Vagina (tissue), 2 donors: Measurements from ENCODE around the gene CRHR1.

Source experiments
- POLR2A ChIP-seq, 2 donors: fragments of 450-650 bp; IDR thresholded peaks; one replicate each; pipeline ENCODE4 v1.6.1; 2017; ENCODE audit warnings: antibody characterized with exemption in 2 of 2, mild to moderate bottlenecking in 2 of 2, moderate library complexity in 2 of 2
- POLR2AphosphoS5 ChIP-seq, 2 donors: sonication (generic); formaldehyde crosslinking; IDR thresholded peaks; one replicate each; pipeline ENCODE4 v1.9.0; 2017; ENCODE audit warnings: antibody characterized with exemption in 2 of 2, mild to moderate bottlenecking in 2 of 2, low read depth in 1 of 2; ENCODE audit not compliant: insufficient read depth in 1 of 2
- TF ChIP-seq, protein P1 (sequence below), 3 experiments: fragments of 450-650 bp in 2 of 3; fragments of 200-600 bp in 1 of 3; sonication (generic) in 1 of 3; IDR thresholded peaks; one replicate each; pipeline ENCODE4 v1.5.1; 2017 to 2019; ENCODE audit warnings: antibody characterized with exemption in 3 of 3, mild to moderate bottlenecking in 2 of 3, moderate library complexity in 2 of 3

DNA sequence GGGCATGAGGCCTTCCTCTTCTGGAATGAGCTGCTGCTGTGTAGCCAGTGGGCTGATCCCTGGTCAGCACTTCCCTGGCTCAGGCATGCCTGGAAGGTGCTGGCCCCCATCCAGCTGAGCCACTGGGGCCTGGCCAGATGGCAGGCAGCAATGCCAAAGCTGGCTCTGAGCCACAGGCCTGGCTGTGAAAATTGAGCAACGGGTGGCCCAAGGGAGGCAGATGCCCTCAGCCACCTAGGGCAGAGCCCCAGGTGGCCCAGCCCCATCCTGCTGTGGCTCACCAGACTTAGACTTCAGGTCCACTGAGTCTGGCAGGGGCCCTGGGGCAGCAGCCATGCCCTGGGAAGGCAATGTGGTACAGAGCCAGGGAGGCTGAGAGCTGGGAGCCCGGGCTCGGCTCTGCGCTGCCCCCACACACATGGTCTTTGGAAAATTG lies 8.5 kb upstream of the CRHR1 start:
- TF ChIP-seq, protein P1, sequence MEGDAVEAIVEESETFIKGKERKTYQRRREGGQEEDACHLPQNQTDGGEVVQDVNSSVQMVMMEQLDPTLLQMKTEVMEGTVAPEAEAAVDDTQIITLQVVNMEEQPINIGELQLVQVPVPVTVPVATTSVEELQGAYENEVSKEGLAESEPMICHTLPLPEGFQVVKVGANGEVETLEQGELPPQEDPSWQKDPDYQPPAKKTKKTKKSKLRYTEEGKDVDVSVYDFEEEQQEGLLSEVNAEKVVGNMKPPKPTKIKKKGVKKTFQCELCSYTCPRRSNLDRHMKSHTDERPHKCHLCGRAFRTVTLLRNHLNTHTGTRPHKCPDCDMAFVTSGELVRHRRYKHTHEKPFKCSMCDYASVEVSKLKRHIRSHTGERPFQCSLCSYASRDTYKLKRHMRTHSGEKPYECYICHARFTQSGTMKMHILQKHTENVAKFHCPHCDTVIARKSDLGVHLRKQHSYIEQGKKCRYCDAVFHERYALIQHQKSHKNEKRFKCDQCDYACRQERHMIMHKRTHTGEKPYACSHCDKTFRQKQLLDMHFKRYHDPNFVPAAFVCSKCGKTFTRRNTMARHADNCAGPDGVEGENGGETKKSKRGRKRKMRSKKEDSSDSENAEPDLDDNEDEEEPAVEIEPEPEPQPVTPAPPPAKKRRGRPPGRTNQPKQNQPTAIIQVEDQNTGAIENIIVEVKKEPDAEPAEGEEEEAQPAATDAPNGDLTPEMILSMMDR (IDR thresholded peaks at IDR 0.05) = no peak
- TF ChIP-seq POLR2A (IDR thresholded peaks at IDR 0.05) (no peak), POLR2AphosphoS5 (IDR thresholded peaks at IDR 0.05; ENCODE audit: insufficient read depth in 1 of 2, low read depth in 1 of 2) (no peak)
